ENCODE results near the gene UTP20. TPM values are rescaled to one million over a fixed set of nuclear protein-coding genes. Genes with fewer than 3 reads are reported as not detected.
"Not testable (repeated sequence)": the region's sequence is repeated elsewhere in the genome, so short reads cannot be mapped to it uniquely, and the experiment has no call there.

UTP20 gene
- total RNA-seq, 2 donors from 2014 or later, result 22.7 to 37.9 TPM

GRCh38 chr12:101343893-101344292 is 64.0 kb downstream of the UTP20 start:
- Mint-ChIP-seq H3K4me1 (ENCODE audit: low read depth in 2 of 2) (no peaks in the 10 kb centered on the region), H3K27ac (no peak overlapping the region), H3K9me3 (no peaks in the 10 kb centered on the region), H3K4me3 (no peak overlapping the region), H3K27me3 (no peaks in the 10 kb centered on the region), H3K36me3 (peaks cover 25% of the 10 kb centered on the region)
- ATAC-seq (no peak), DNase-seq (ENCODE audit: low spot score) (no peak)

GRCh38 chr12:101351682-101352081 is 71.8 kb downstream of the UTP20 start:
- Mint-ChIP-seq H3K27me3 (no peaks in the 10 kb centered on the region), H3K27ac (no peak overlapping the region), H3K4me1 (ENCODE audit: low read depth in 2 of 2) (no peaks in the 10 kb centered on the region), H3K36me3 (peaks cover 39% of the 10 kb centered on the region), H3K4me3 (no peak overlapping the region), H3K9me3 (no peaks in the 10 kb centered on the region)
- no peak for DNase-seq (ENCODE audit: low spot score)
- no peak for ATAC-seq

GRCh38 chr12:101356794-101357193 is 76.9 kb downstream of the UTP20 start:
- H3K4me1 Mint-ChIP-seq (ENCODE audit: low read depth in 2 of 2), result no peaks in the 10 kb centered on the region
- H3K27me3 Mint-ChIP-seq, result no peaks in the 10 kb centered on the region
- H3K4me3 Mint-ChIP-seq, result no peak overlapping the region
- DNase-seq (ENCODE audit: low spot score) (no peak), ATAC-seq (no peak)
- peaks cover 30% of the 10 kb centered on the region for H3K36me3 Mint-ChIP-seq
- no peaks in the 10 kb centered on the region for H3K9me3 Mint-ChIP-seq
- H3K27ac Mint-ChIP-seq, result no peak overlapping the region

- Mint-ChIP-seq H3K4me1 (ENCODE audit: low read depth in 2 of 2) (no peaks in the 10 kb centered on the region), H3K27ac (no peak overlapping the region), H3K9me3 (no peaks in the 10 kb centered on the region), H3K36me3 (peaks cover 34% of the 10 kb centered on the region), H3K27me3 (no peaks in the 10 kb centered on the region), H3K4me3 (no peak overlapping the region)
- DNase-seq (ENCODE audit: low spot score) (no peak), ATAC-seq (no peak)
Observed at GRCh38 chr12:101361455-101361854, 81.5 kb downstream of the UTP20 start.

GRCh38 chr12:101368016-101368415 is 88.1 kb downstream of the UTP20 start:
- Mint-ChIP-seq H3K36me3 (peaks cover 29% of the 10 kb centered on the region), H3K4me3 (no peak overlapping the region), H3K27me3 (no peaks in the 10 kb centered on the region), H3K27ac (no peak overlapping the region), H3K9me3 (no peaks in the 10 kb centered on the region), H3K4me1 (ENCODE audit: low read depth in 2 of 2) (no peaks in the 10 kb centered on the region)
- DNase-seq (ENCODE audit: low spot score), result no peak
- no peak for ATAC-seq

GRCh38 chr12:101372431-101372830 is 92.5 kb downstream of the UTP20 start:
- DNase-seq (ENCODE audit: low spot score) (no peak), ATAC-seq (no peak)
- H3K4me1 Mint-ChIP-seq (ENCODE audit: low read depth in 2 of 2), result no peaks in the 10 kb centered on the region
- H3K27me3 Mint-ChIP-seq, result no peaks in the 10 kb centered on the region
- H3K36me3 Mint-ChIP-seq, result peaks cover 13% of the 10 kb centered on the region
- no peaks in the 10 kb centered on the region for H3K9me3 Mint-ChIP-seq
- H3K4me3 Mint-ChIP-seq, result no peak overlapping the region
- no peak overlapping the region for H3K27ac Mint-ChIP-seq

GRCh38 chr12:101375573-101375972 is 95.7 kb downstream of the UTP20 start:
- Mint-ChIP-seq H3K9me3 (no peaks in the 10 kb centered on the region), H3K4me3 (peak overlapping the region; percentile 26), H3K27me3 (no peaks in the 10 kb centered on the region), H3K36me3 (peaks cover 21% of the 10 kb centered on the region), H3K4me1 (ENCODE audit: low read depth in 2 of 2) (no peaks in the 10 kb centered on the region), H3K27ac (peak overlapping the region in 1 of 2 donors; percentile 27)
- DNase-seq (ENCODE audit: low spot score) (no peak), ATAC-seq (no peak)

GRCh38 chr12:101379149-101379548 is 99.2 kb downstream of the UTP20 start:
- no peak overlapping the region for H3K4me3 Mint-ChIP-seq
- ATAC-seq (no peak), DNase-seq (ENCODE audit: low spot score) (no peak)
- H3K27me3 Mint-ChIP-seq, result no peaks in the 10 kb centered on the region
- no peaks in the 10 kb centered on the region for H3K4me1 Mint-ChIP-seq (ENCODE audit: low read depth in 2 of 2)
- H3K36me3 Mint-ChIP-seq, result peaks cover 24% of the 10 kb centered on the region
- no peaks in the 10 kb centered on the region for H3K9me3 Mint-ChIP-seq
- H3K27ac Mint-ChIP-seq, result no peak overlapping the region

- not testable (repeated sequence) for H3K4me1 Mint-ChIP-seq (ENCODE audit: low read depth in 2 of 2); ATAC-seq; H3K27me3 Mint-ChIP-seq; DNase-seq (ENCODE audit: low spot score); H3K9me3 Mint-ChIP-seq; H3K27ac Mint-ChIP-seq; H3K4me3 Mint-ChIP-seq
- H3K36me3 Mint-ChIP-seq, result peaks cover 35% of the 10 kb centered on the region
Observed at GRCh38 chr12:101391181-101391580, 111.3 kb downstream of the UTP20 start.

- Mint-ChIP-seq H3K4me1 (ENCODE audit: low read depth in 2 of 2) (peaks cover 21 to 22% of the 10 kb centered on the region in 2 donors), H3K36me3 (no peaks in the 10 kb centered on the region), H3K27me3 (no peaks in the 10 kb centered on the region), H3K4me3 (peak overlapping the region; percentile 99), H3K9me3 (no peaks in the 10 kb centered on the region), H3K27ac (peak overlapping the region; percentile 95 to 99)
- DNase-seq (ENCODE audit: low spot score), result no peak
- no peak for ATAC-seq
Observed at GRCh38 chr12:101407049-101407435, 127.1 kb downstream of the UTP20 start.

- H3K27me3 Mint-ChIP-seq, result peaks cover 5 to 6% of the 10 kb centered on the region in 2 donors
- DNase-seq (ENCODE audit: low spot score) (peak; percentile 87), ATAC-seq (peak; percentile 89 to 93)
- H3K4me1 Mint-ChIP-seq (ENCODE audit: low read depth in 2 of 2), result peaks cover 21 to 22% of the 10 kb centered on the region in 2 donors
- peak within 1 kb of the TSS; percentile 99 for H3K4me3 Mint-ChIP-seq
- no peaks in the 10 kb centered on the region for H3K36me3 Mint-ChIP-seq
- peak within 1 kb of the TSS; percentile 95 to 99 for H3K27ac Mint-ChIP-seq
- H3K9me3 Mint-ChIP-seq, result no peaks in the 10 kb centered on the region
Observed at GRCh38 chr12:101407436-101408345, 127.8 kb downstream of the UTP20 start, which contains the start of gene ARL1. ARL1 (minus strand) TSS chr12:101407772; CDS start chr12:101407645, 127 bp downstream.

GRCh38 chr12:101410169-101410568 is 130.3 kb downstream of the UTP20 start:
- peaks cover 17 to 21% of the 10 kb centered on the region in 2 donors for H3K4me1 Mint-ChIP-seq (ENCODE audit: low read depth in 2 of 2)
- H3K36me3 Mint-ChIP-seq; DNase-seq (ENCODE audit: low spot score); H3K27ac Mint-ChIP-seq; H3K4me3 Mint-ChIP-seq; H3K27me3 Mint-ChIP-seq; H3K9me3 Mint-ChIP-seq; ATAC-seq: not testable (repeated sequence)

- H3K4me1 Mint-ChIP-seq (ENCODE audit: low read depth in 2 of 2), result no peaks in the 10 kb centered on the region
- H3K9me3 Mint-ChIP-seq, result no peaks in the 10 kb centered on the region
- no peak overlapping the region for H3K27ac Mint-ChIP-seq
- no peaks in the 10 kb centered on the region for H3K36me3 Mint-ChIP-seq
- H3K4me3 Mint-ChIP-seq, result no peak overlapping the region
- DNase-seq (ENCODE audit: low spot score) (no peak), ATAC-seq (no peak)
- peaks cover 5 to 8% of the 10 kb centered on the region in 2 donors for H3K27me3 Mint-ChIP-seq
Observed at GRCh38 chr12:101414533-101415119, 134.7 kb downstream of the UTP20 start.

GRCh38 chr12:101415228-101415627 is 135.3 kb downstream of the UTP20 start:
- no peaks in the 10 kb centered on the region for H3K4me1 Mint-ChIP-seq (ENCODE audit: low read depth in 2 of 2)
- no peak overlapping the region for H3K4me3 Mint-ChIP-seq
- ATAC-seq, result no peak
- H3K27ac Mint-ChIP-seq, result no peak overlapping the region
- no peaks in the 10 kb centered on the region for H3K36me3 Mint-ChIP-seq
- H3K27me3 Mint-ChIP-seq, result peaks cover 5 to 8% of the 10 kb centered on the region in 2 donors
- no peak for DNase-seq (ENCODE audit: low spot score)
- H3K9me3 Mint-ChIP-seq, result no peaks in the 10 kb centered on the region

Data from natural killer cell treated with Interleukin-12 subunit alpha and Interleukin-12 subunit beta and Interleukin-15 and Interleukin-18, amount 100 ng/mL, for 72 hours (primary cell).